SK-N-SH (cell line): ENCODE measurements around the gene TRMT1. TPM values are rescaled to one million over a fixed set of nuclear protein-coding genes. Genes with fewer than 3 reads are reported as not detected.

ENCODE experiments used
- CTCF ChIA-PET: fragments of 300-600, 350-600 bp; formaldehyde crosslinking; extraction: SDS; loops from one replicate; lab custom pipeline; 2021; lab: Yijun Ruan, JAX
- POLR2A ChIA-PET: fragments of 350-600 bp; sonication (Branson Sonifier 250); formaldehyde crosslinking; extraction: SDS; loops from one replicate; lab custom pipeline; 2020; ENCODE audit warnings: antibody characterized with exemption, inconsistent platforms; lab: Yijun Ruan, JAX
- DNase-seq: peaks from one replicate; pipeline ENCODE4 v3.0.0; 2012
- H2AFZ ChIP-seq: fragments of 200-600 bp; sonication (generic); 2 replicates; pipeline ENCODE4 v1.8.1; 2016; ENCODE audit warnings: antibody characterized with exemption, mild to moderate bottlenecking, low read depth
- H3F3A ChIP-seq: fragments of 200-600 bp; sonication (generic); replicated peaks from 2 replicates; pipeline ENCODE3; 2016; ENCODE audit warnings: antibody characterized with exemption, mild to moderate bottlenecking; ENCODE audit not compliant: insufficient read depth
- H3K27ac ChIP-seq, 2 experiments: fragments of 200-500 bp in 1 of 2; fragments of 200-600 bp in 1 of 2; sonication (Bioruptor generic) in 1 of 2; sonication (generic), shearing (Covaris generic) in 1 of 2; 2 replicates each; pipeline versions ENCODE4 v1.5.1 to v1.6.1; 2014 to 2016; ENCODE audit warnings: low read depth in 2 of 2, inconsistent platforms in 1 of 2, low read length in 1 of 2, mild to moderate bottlenecking in 1 of 2, mixed read lengths in 1 of 2
- H3K27me3 ChIP-seq: fragments of 200-600 bp; sonication (generic), shearing (Covaris generic); 2 replicates; pipeline ENCODE4 v1.6.1; 2016; ENCODE audit warnings: mixed run types; ENCODE audit not compliant: insufficient read depth
- H3K36me3 ChIP-seq, 2 experiments: fragments of 200-500 bp in 1 of 2; fragments of 200-600 bp in 1 of 2; sonication (Bioruptor generic) in 1 of 2; sonication (generic) in 1 of 2; replicated peaks in 1 of 2; 2 replicates each; pipeline versions ENCODE3 to v1.5.1; 2014 to 2016; ENCODE audit warnings: low read length in 1 of 2, mild to moderate bottlenecking in 1 of 2; ENCODE audit not compliant: insufficient read depth in 2 of 2, control insufficient read depth in 1 of 2
- H3K4me1 ChIP-seq, 2 experiments: fragments of 200-500 bp in 1 of 2; fragments of 200-600 bp in 1 of 2; sonication (Bioruptor generic) in 1 of 2; sonication (generic), shearing (Covaris generic) in 1 of 2; 2 replicates each; pipeline versions ENCODE4 v1.5.1 to v1.6.1; 2014 to 2016; ENCODE audit warnings: low read depth in 1 of 2, low read length in 1 of 2, mixed run types in 1 of 2; ENCODE audit not compliant: insufficient read depth in 2 of 2, control insufficient read depth in 1 of 2
- H3K4me2 ChIP-seq: fragments of 200-600 bp; sonication (generic), shearing (Covaris generic); 2 replicates; pipeline ENCODE4 v1.6.1; 2017; ENCODE audit warnings: mixed run types
- H3K4me3 ChIP-seq, 2 experiments: fragments of 200-500 bp in 1 of 2; fragments of 200-600 bp in 1 of 2; sonication (Bioruptor generic) in 1 of 2; sonication (generic), shearing (Covaris generic) in 1 of 2; 2 replicates each; pipeline versions ENCODE4 v1.5.1 to v1.8.1; 2014 to 2016; ENCODE audit warnings: low read depth in 2 of 2, inconsistent platforms in 1 of 2, low read length in 1 of 2, mild to moderate bottlenecking in 1 of 2, mixed read lengths in 1 of 2, moderate library complexity in 1 of 2
- H3K79me2 ChIP-seq: fragments of 200-600 bp; sonication (generic); 2 replicates; pipeline ENCODE4 v1.8.1; 2017; ENCODE audit warnings: mild to moderate bottlenecking; ENCODE audit not compliant: insufficient read depth
- H3K9ac ChIP-seq: fragments of 200-600 bp; sonication (generic); 2 replicates; pipeline ENCODE4 v1.6.1; 2017; ENCODE audit warnings: mixed run types
- H3K9me2 ChIP-seq: fragments of 200-600 bp; sonication (generic); 2 replicates; pipeline ENCODE4 v1.6.1; 2017; ENCODE audit warnings: mixed run types
- H3K9me3 ChIP-seq: fragments of 200-600 bp; sonication (generic); 2 replicates; pipeline ENCODE4 v1.6.1; 2017; ENCODE audit warnings: mixed run types, mild to moderate bottlenecking, moderate library complexity
- H4K20me1 ChIP-seq: fragments of 200-600 bp; sonication (generic); 2 replicates; pipeline ENCODE4 v1.6.1; 2017; ENCODE audit warnings: mild to moderate bottlenecking, mixed run types; ENCODE audit not compliant: insufficient read depth
- CHD2 ChIP-seq: fragments of 150-350 bp; IDR thresholded peaks from 2 replicates; pipeline ENCODE4 v1.6.1; 2018; ENCODE audit warnings: low read length; ENCODE audit not compliant: partially characterized antibody
- EP300 ChIP-seq, 2 experiments: IDR thresholded peaks; 2 replicates each; pipeline versions ENCODE4 v1.4.0 to v1.6.1; 2012; ENCODE audit warnings: borderline replicate concordance in 1 of 2, low read depth in 1 of 2, low read length in 1 of 2
- FOSL2 ChIP-seq: IDR thresholded peaks from 2 replicates; pipeline ENCODE4 v1.4.0; 2012; ENCODE audit warnings: low read depth, mild to moderate bottlenecking, moderate library complexity, borderline replicate concordance
- FOXJ3 ChIP-seq: sonication (generic); formaldehyde crosslinking; IDR thresholded peaks from 2 replicates; pipeline ENCODE4 v1.5.1; 2020; ENCODE audit warnings: mild to moderate bottlenecking, missing genetic modification reagents
- GABPA ChIP-seq: IDR thresholded peaks from 2 replicates; pipeline ENCODE4 v1.4.0; 2012; ENCODE audit warnings: low read depth, mild to moderate bottlenecking
- GATA2 ChIP-seq: sonication (generic); formaldehyde crosslinking; IDR thresholded peaks from 2 replicates; pipeline ENCODE4 v1.5.0; 2020; ENCODE audit warnings: mild to moderate bottlenecking, missing genetic modification reagents
- MEF2A ChIP-seq: IDR thresholded peaks from 2 replicates; pipeline ENCODE4 v1.4.0; 2012; ENCODE audit warnings: low read depth, borderline replicate concordance
- NFIC ChIP-seq: IDR thresholded peaks from 2 replicates; pipeline ENCODE4 v1.4.0; 2012; ENCODE audit warnings: borderline replicate concordance
- NRF1 ChIP-seq: IDR thresholded peaks from 2 replicates; pipeline ENCODE4 v1.6.1; 2012; ENCODE audit warnings: low read depth, mild to moderate bottlenecking, low read length
- RCOR1 ChIP-seq: fragments of 150-350 bp; IDR thresholded peaks from 2 replicates; pipeline ENCODE4 v1.6.1; 2017; ENCODE audit warnings: antibody characterized with exemption, low read length
- RXRA ChIP-seq: IDR thresholded peaks from 2 replicates; pipeline ENCODE4 v1.4.0; 2012; ENCODE audit warnings: low read depth, mild to moderate bottlenecking, borderline replicate concordance
- SMC3 ChIP-seq: IDR thresholded peaks from 2 replicates; pipeline ENCODE4 v1.6.1; 2012; ENCODE audit warnings: low read depth, low read length, improper control_type of control experiment
- TEAD4 ChIP-seq: IDR thresholded peaks from 2 replicates; pipeline ENCODE4 v1.4.0; 2012; ENCODE audit warnings: mild to moderate bottlenecking, borderline replicate concordance; ENCODE audit not compliant: insufficient read depth
- WGBS: methylation state at CpG from one replicate; pipeline ENCODE4 v1.1.6; 2017; ENCODE audit warnings: low lambda C conversion rate; 5-methylcytosine and 5-hydroxymethylcytosine counted together
- polyA plus RNA-seq, 3 experiments: library from polyadenylated mRNA; depleted of rRNA; stranded (reverse); fragments of >200 nt; gene quantifications; 2 replicates each; pipeline ENCODE4 v1.2.3, GENCODE V29; 2012
- TF ChIP-seq, protein P1 (sequence below): IDR thresholded peaks from 2 replicates; pipeline ENCODE4 v1.4.0; 2012; ENCODE audit warnings: low read depth
- TF ChIP-seq, protein P2 (sequence below): fragments of 150-350 bp; IDR thresholded peaks from 2 replicates; pipeline ENCODE4 v1.6.1; 2017; ENCODE audit warnings: antibody characterized with exemption, low read length, low read depth, borderline replicate concordance
- TF ChIP-seq, protein P3 (sequence below): IDR thresholded peaks from 2 replicates; pipeline ENCODE4 v1.6.1; 2012; ENCODE audit warnings: mild to moderate bottlenecking, low read depth, low read length, moderate library complexity
- TF ChIP-seq, protein P4 (sequence below): IDR thresholded peaks from 2 replicates; pipeline ENCODE4; 2012

Gene TRMT1
- polyA plus RNA-seq, 1 of the 3 experiments (the other 2 are of a cell fraction) = 64.9 TPM

DNA sequence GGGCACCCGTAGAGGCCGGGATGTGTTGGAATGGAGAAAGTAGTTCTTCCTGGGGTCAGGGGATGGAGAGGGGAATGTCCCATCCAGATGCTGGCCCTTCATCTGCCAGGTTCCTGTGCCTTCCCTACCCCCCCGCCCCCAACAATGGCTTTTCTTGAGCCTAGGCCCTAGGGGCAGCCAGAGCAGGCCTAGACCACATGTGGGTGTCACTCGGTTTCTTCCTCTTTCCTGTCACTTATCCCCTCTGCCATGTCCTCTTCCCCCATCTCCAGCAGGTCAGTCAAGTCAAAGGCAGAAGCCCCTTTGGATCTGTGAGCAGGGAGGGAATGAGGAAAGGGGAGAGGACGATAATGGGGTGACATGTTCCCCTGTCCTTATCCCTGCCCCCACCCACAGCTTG lies 50.3 kb downstream of the TRMT1 start:
- Histone ChIP-seq H3K27ac (peak overlapping the region in 1 of 2 experiments; percentile 30; a peak in 1 of 4 replicates), H3K9me2 (no peaks in the 10 kb centered on the region), H3K4me2 (no peak overlapping the region), H3F3A (peaks cover 7% of the 10 kb centered on the region), H3K36me3 (no peaks in the 10 kb centered on the region), H3K4me3 (no peak overlapping the region), H3K4me1 (peaks cover 8 to 84% of the 10 kb centered on the region in 2 experiments), H3K9ac (no peak overlapping the region), H3K9me3 (no peaks in the 10 kb centered on the region), H3K79me2 (peaks cover 42% of the 10 kb centered on the region), H3K27me3 (no peaks in the 10 kb centered on the region), H2AFZ (no peak overlapping the region), H4K20me1 (no peaks in the 10 kb centered on the region)
- 89% methylated on average over 5 of the region's 5 CpGs for WGBS
- no peak for TF ChIP-seq RXRA
- TF ChIP-seq, protein P1, sequence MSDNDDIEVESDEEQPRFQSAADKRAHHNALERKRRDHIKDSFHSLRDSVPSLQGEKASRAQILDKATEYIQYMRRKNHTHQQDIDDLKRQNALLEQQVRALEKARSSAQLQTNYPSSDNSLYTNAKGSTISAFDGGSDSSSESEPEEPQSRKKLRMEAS = no peak
- TF ChIP-seq FOXJ3 = no peak
- TF ChIP-seq FOSL2 = no peak
- TF ChIP-seq, protein P2, sequence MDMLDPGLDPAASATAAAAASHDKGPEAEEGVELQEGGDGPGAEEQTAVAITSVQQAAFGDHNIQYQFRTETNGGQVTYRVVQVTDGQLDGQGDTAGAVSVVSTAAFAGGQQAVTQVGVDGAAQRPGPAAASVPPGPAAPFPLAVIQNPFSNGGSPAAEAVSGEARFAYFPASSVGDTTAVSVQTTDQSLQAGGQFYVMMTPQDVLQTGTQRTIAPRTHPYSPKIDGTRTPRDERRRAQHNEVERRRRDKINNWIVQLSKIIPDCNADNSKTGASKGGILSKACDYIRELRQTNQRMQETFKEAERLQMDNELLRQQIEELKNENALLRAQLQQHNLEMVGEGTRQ = no peak
- no peak for TF ChIP-seq MEF2A
- TF ChIP-seq, protein P3, sequence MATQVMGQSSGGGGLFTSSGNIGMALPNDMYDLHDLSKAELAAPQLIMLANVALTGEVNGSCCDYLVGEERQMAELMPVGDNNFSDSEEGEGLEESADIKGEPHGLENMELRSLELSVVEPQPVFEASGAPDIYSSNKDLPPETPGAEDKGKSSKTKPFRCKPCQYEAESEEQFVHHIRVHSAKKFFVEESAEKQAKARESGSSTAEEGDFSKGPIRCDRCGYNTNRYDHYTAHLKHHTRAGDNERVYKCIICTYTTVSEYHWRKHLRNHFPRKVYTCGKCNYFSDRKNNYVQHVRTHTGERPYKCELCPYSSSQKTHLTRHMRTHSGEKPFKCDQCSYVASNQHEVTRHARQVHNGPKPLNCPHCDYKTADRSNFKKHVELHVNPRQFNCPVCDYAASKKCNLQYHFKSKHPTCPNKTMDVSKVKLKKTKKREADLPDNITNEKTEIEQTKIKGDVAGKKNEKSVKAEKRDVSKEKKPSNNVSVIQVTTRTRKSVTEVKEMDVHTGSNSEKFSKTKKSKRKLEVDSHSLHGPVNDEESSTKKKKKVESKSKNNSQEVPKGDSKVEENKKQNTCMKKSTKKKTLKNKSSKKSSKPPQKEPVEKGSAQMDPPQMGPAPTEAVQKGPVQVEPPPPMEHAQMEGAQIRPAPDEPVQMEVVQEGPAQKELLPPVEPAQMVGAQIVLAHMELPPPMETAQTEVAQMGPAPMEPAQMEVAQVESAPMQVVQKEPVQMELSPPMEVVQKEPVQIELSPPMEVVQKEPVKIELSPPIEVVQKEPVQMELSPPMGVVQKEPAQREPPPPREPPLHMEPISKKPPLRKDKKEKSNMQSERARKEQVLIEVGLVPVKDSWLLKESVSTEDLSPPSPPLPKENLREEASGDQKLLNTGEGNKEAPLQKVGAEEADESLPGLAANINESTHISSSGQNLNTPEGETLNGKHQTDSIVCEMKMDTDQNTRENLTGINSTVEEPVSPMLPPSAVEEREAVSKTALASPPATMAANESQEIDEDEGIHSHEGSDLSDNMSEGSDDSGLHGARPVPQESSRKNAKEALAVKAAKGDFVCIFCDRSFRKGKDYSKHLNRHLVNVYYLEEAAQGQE = no peak
- no peak for TF ChIP-seq TEAD4
- no peak for TF ChIP-seq NFIC
- TF ChIP-seq CHD2 = no peak
- TF ChIP-seq GATA2 (CRISPR knock-in tag) = no peak
- TF ChIP-seq SMC3 = no peak
- TF ChIP-seq NRF1 = no peak
- TF ChIP-seq, protein P4, sequence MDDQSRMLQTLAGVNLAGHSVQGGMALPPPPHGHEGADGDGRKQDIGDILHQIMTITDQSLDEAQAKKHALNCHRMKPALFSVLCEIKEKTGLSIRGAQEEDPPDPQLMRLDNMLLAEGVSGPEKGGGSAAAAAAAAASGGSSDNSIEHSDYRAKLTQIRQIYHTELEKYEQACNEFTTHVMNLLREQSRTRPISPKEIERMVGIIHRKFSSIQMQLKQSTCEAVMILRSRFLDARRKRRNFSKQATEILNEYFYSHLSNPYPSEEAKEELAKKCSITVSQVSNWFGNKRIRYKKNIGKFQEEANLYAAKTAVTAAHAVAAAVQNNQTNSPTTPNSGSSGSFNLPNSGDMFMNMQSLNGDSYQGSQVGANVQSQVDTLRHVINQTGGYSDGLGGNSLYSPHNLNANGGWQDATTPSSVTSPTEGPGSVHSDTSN = no peak
- TF ChIP-seq GABPA = no peak
- TF ChIP-seq EP300 (IDR thresholded peaks at IDR 0.05; ENCODE audit: borderline replicate concordance in 1 of 2, low read depth in 1 of 2, low read length in 1 of 2) = no peak
- TF ChIP-seq RCOR1 = no peak
- ChIA-PET CTCF (interaction anchor here (0.8 to 35.2 kb wide), 3 partner anchors 11 to 101 kb away, joined by 3 to 506 read pairs (median 8); no protein-coding TSS in a partner anchor), POLR2A (no interaction called here)
- no peak for DNase-seq
